Measurements from ENCODE around the gene GGTLC2.

The GGTLC2 gene

GRCh38 chr22:22692707-22693530 lies 48.5 kb downstream of the GGTLC2 start:
- DNase-seq, result no peak

- no peak for DNase-seq
Observed at GRCh38 chr22:22693531-22693884, 49.1 kb downstream of the GGTLC2 start.

GRCh38 chr22:22694106-22694505 lies 49.7 kb downstream of the GGTLC2 start:
- DNase-seq, result no peak

- no peak for DNase-seq
Observed at GRCh38 chr22:22696104-22696503, 51.7 kb downstream of the GGTLC2 start.
